GM19372 (cell line): ENCODE data around the gene SYTL3.

Experiments used
- ATAC-seq: cut with Tn5 transposase; IDR thresholded peaks from one replicate; pipeline ENCODE4 v1.9.1; 2021; ENCODE audit warnings: mild to moderate bottlenecking, low read depth, moderate library complexity; ENCODE audit not compliant: unreplicated experiment

SYTL3 gene

GRCh38 chr6:158755636-158756035 lies 105.8 kb downstream of the SYTL3 start:
- no peak for ATAC-seq

DNA sequence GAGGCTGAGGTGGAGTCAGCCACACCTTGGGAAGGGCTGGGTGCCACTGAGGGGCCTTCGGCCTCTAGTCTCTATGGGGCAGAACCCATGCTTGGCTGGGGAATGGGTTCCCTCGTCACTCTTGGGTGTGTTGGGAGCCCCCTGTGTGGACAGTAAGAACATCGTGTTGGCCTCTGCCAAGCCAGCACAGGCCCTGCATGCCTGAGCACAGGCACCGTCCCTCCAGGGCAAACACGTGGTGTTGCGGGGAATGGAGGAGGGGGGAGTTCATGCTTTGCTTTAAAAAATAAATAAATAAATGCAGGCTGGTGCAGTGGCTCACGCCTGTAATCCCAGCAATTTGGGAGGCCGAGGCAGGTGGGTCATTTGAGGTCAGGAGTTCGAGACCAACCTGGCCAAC lies 106.3 kb downstream of the SYTL3 start:
- no peak for ATAC-seq

DNA sequence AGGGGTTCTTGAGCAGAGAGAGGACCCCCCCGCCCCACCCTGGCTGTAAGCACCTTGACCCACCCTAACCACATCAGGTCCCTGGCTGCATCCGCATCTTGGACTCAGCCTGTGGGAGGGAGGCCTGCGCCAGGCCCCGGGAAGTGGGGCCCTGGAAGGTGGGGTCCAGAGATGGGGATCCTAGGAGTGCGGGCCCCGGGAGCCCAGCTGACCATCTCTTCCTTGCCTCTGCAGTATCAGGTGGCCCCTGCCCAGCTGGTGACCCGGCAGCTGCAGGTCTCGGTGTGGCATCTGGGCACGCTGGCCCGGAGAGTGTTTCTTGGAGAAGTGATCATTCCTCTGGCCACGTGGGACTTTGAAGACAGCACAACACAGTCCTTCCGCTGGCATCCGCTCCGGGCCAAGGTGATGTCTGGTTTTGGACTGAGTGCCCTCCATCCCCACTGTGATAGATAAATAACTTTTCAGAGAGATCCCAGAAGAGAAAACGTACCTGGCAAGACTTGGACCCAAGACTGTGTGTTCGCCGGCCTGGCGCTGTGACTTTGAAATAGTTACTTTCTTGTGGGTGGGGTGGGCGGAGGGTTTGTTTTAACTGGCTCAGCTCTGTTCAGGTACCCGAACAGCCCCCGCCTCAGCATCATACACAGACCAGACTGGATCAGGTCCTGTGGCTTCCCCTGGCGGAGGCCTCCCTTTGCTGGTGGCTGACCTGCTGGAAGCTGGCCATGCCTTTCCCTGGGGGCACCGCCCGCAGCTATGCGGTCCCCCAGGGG lies 107.3 kb downstream of the SYTL3 start:
- no peak for ATAC-seq

DNA sequence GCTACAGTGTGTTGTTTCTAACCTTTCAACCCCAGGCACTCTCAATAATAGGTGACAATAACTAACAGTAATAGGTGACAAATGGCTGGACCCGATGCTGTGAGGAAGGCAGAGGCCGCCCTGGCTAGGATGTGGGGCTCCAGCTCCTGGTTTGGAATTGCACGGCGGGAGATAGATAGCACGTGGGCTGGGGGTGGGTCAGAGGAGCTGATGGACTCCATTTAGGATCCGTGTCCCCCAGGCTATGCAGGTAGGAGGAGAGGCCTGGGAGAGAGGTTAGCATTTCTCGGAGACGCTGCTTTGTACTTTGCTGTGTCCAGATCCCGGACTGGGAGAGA lies 107.9 kb downstream of the SYTL3 start:
- ATAC-seq = no peak

GRCh38 chr6:158758451-158758860 lies 108.6 kb downstream of the SYTL3 start:
- no peak for ATAC-seq

GRCh38 chr6:158758941-158759479 lies 109.2 kb downstream of the SYTL3 start:
- ATAC-seq = no peak

DNA sequence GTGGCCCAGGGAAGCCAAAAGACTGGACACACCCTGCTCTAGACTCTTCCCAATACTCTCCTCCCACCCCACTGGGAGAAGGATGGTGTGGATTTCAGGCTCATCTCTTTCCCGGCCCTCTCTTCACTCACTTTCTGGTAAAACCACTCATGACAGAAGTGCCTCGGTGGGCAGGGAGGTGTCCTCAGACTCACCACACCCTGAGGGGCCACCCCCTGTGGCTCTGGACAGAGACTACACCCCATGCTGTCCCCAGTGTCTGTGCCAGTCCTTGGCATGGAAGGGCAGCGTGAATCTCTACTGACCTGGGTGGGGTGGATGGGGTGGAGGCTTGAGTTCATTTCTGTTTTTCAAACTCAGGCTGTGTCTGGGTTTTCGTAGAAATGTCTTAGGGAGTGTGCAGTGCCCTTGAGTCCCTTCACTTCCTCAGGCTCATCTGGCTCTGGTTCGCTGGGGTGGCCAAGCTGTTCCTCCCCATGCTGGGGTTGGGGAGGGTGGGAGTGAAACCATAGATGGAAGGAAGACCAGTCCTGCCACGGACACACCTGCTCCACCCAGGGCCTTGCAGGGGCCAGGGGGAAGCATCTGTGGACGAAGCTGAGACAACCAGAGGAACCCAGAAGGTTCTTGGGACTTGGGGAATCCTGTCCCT lies 110.2 kb downstream of the SYTL3 start:
- no peak for ATAC-seq

DNA sequence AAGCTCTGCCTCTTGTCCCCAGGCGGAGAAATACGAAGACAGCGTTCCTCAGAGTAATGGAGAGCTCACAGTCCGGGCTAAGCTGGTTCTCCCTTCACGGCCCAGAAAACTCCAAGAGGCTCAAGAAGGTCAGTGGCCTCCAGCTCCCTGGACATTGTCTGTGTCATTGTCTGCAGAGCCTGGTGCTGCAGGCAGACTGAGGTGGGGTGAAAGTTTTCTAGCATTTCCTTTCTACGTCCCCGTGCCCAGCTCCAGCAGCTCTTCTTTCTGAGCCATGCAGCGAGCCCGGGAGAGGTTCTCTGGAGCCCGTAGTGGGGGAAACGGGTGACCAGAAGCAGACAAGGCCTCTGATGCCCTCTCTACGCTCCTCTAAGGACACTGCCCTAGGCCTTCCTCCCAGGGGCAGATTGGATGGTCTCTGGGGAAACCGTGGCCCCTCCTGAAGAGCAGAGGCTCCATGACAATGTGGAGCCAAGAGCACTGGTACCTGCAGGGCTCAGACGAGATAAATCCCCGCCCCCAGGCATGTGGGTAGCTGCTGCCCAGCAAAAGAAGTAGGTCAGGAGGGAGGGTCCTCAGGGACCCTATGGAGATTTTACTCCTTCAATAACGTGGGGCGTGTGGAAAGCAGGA lies 110.9 kb downstream of the SYTL3 start:
- ATAC-seq = no peak

- ATAC-seq = no peak
These were observed 111.9 kb downstream of the SYTL3 start for GRCh38 chr6:158761746-158762145.

DNA sequence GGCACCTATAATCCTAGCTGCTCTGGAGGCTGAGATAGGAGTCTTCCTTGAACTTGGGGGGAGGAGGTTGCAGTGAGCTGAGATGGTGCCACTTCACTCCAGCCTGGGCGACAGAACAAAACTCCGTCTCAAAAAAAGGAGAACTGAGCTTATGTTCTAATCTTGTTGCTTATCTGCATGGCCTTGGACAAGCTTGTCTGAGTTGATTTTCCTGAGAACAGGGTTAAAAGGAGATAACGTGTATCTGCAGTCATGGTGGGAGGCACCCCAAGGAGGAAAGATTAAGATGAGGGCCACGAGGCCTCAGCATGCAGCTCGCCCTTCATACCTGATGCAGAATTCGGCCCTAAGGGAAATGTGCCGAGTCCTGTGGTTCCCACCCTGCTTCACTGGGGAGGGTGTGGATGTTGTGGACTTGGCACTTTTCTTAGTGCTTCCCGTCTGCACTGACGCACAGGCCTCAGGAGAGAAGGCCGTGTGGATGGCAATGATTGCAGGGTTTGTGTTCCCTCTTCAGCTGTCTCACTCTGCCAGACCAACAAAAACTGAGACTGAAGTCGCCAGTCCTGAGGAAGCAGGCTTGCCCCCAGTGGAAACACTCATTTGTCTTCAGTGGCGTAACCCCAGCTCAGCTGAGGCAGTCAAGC lies 113.1 kb downstream of the SYTL3 start:
- no peak for ATAC-seq

DNA sequence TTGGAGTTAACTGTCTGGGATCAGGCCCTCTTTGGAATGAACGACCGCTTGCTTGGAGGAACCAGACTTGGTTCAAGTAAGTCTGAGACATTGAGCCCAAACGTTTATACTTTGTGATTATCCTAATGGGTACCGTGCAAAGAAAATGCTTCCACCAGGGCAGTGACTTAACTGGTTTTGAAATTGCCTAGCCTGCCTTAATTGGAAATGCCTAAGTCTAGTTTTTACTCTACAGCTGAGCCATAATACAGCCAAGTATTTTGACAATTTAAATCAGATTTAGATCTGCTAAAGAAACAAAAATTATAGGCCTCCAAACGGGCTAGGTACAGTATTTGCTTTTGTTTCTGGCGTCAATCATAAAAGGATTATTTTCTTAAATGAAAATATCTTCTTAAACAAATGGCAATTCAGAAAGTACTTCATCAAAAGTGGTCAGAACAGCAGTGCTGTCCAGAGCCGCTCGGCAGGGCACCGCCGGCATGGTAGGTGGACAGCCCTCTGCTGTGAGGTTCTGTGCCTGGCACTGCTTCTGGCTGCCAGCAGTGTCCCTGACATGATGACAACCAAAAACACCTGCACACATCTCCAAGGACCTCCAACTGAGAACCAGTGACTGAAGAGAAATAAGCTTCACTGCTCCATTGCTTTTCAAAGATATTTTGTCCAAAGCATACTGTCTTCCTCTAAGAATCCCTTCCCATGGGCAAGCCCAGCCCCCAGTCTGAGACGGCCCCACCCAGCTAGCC lies 113.8 kb downstream of the SYTL3 start:
- ATAC-seq = no peak

GRCh38 chr6:158764183-158764849 lies 114.5 kb downstream of the SYTL3 start:
- ATAC-seq = no peak

GRCh38 chr6:158764926-158765325 lies 115.1 kb downstream of the SYTL3 start:
- ATAC-seq = no peak

GRCh38 chr6:158765499-158766068 lies 115.7 kb downstream of the SYTL3 start:
- no peak for ATAC-seq

DNA sequence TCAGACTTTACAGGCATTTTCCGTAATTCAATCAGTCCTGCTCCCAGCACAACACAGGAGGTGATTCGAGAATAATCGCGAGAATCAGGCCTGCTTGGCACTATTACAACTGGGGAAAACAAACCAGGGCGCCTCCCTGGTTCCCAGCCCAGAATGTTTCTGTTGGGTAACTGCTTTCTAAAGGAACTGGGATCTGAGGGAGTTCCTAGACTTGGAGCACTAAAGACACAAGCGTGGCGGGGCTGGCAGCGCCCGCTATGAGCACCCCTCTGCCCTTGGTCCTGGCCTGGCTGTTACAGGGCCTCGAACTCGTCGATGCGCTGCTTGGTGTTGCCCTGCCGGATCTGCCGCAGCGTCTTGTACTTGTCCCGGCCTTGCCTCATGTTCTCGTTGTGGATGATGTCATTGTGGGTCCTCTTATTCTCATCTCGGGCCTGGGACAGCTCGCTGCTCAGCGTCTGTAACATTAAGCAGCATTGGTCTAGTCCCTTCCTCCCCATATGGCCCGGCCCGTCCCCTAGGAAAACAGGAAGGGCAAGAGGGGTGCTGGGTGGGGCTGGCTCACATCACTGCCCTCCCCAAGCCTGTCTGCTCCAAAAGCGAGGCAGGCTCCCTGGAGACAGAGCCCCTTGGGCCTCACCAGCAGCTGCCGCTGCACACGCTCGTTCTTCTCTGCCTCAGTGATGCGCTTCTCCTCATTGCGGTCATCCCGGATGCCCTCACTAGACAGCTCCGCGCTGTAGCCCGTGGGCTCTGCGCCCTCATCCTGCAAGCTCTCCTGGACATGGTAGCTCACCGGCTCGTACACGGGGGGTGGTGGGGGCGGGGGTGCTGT lies 117.0 kb downstream of the SYTL3 start:
- no peak for ATAC-seq

- ATAC-seq = no peak
These were observed 117.9 kb downstream of the SYTL3 start for GRCh38 chr6:158767709-158768108.

DNA sequence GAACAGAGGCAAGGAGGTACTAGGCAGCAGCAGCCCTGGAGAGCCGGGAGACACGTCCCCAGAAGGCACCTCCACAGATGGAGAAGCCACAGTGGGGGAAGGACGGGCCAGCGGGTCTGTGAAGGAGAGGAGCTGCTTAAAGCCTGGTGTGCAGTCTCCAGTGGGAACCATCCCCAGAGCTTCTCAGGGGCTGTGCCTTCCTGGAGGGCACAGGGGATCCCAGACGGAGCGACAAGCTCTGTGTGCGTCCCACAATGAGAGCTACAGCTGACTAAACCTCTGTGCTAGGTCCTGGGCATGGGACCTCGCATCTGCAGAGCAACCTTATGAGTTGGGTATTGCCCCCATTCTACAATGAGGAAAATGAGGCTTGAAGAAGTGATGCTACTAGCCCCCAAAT lies 118.6 kb downstream of the SYTL3 start:
- ATAC-seq = no peak

GRCh38 chr6:158769234-158769770 lies 119.4 kb downstream of the SYTL3 start:
- ATAC-seq = no peak
